Activated CD8-positive, alpha-beta memory T cell treated with anti-CD3 and anti-CD28 coated beads for 24 hours (primary cell): ENCODE data around the gene MEIS1.

Source experiments
- DNase-seq: peaks from one replicate; pipeline ENCODE4 v3.0.0-alpha.2; 2020

MEIS1 gene

DNA sequence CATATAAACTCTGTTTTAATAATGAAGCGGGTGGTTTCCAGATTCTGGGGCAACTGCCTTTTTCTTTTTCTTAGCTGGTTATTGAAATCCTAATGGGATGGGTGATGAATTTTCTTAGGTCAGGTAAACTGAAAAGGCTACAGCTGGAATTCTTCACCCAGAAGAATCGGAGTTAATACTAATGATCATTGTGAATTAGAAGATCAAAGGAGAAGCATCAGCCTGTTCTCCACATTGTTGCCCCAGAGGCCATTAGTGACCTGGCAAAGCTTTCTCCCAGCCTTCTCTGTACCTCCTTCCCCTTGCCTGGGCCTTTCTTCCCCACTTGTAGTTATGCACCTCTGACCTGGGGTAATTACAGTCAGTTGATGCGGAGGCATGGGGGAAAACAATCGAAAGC, 82.8 kb downstream of the MEIS1 start:
- no peak for DNase-seq

DNA sequence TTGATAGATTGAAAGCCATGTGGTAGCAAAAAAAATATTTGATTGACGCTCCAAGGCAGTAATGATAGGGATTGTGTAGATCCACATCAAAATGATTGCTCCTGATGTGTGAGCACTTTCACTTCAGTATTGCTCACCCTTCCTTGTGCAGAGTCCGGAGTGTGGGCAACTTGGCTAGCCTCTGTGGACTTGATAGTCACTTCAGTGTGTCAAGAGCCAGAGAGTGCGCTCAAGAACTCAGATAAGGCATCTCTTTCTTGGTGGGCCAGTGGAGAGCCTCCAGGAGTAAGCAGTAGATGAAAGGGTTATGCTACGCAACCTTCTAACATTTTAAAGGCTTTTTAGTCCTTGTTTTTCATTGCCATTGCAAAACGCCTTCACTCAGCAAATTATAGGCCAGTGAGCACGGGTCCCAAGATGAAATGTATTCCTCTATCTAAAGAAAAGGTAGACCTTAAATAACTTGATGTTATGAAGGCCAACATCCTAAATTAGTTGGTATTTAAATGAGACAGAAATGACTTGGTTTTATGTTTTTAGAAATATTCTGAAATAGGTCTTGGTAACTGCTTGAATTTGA, 84.4 kb downstream of the MEIS1 start:
- no peak for DNase-seq

DNA sequence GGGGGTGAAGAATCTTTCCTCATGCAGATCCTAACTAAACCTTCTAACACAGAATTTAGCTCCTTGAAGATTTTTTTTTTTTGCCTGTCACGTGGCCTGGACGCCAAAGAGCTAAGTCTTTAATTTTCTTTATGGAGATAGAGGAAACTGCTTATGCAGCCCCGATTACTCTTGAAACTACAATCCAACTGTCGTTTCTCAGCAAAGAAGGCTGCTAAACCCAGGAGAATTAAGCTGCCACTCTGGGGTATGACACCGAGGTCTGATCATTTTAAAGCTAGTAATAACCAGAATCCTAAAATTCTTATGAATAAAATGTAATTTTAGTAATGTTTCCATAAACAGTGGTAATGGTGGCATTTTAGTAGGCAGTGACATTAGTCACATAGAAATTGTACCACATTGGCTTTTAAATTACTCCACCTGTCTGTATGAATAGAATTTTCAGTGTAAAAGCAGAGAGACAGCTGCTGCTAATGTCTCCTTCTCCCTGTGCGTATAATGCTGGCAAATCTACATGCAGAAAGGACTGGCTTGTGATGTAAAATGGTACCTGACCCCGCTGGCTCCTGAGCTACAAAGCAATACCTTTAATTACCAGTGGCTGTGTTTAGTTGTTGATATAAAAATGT, 86.5 kb downstream of the MEIS1 start:
- DNase-seq: no peak

DNA sequence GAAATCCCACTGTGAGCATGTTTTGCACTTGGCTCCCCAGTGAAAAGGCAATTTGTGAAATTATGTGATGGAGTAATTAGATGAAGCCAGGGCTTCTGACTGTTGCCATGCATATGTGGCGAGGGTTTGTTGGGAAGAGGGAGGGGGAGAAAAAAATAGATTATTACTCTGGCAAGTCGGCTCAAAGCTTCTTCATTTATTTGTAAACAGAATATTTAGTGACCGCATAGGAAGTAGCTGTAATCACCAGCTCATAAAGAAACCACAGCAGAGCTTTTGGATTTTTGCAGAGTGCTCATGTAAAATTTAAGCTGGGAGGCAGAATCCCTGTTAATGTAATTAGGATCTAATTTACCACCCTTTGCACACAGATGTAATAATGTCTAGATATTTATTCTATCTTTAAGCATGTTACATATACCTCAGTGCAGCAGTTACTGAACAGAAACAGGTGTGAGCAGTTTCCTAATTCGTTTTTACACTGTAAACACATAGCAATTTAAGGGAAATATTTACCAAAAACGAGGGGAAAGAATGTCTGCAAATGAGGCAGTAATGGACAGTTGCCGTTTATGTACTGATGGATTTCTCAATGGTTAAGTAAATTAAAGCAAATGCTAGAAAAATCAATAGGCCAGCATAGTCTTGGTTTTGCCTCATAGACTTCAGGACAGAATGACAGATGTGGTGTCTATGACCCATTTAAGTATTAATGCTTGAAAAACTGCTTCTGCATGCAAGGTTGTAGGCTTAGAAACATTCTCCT, 87.9 kb downstream of the MEIS1 start:
- no peak for DNase-seq

DNA sequence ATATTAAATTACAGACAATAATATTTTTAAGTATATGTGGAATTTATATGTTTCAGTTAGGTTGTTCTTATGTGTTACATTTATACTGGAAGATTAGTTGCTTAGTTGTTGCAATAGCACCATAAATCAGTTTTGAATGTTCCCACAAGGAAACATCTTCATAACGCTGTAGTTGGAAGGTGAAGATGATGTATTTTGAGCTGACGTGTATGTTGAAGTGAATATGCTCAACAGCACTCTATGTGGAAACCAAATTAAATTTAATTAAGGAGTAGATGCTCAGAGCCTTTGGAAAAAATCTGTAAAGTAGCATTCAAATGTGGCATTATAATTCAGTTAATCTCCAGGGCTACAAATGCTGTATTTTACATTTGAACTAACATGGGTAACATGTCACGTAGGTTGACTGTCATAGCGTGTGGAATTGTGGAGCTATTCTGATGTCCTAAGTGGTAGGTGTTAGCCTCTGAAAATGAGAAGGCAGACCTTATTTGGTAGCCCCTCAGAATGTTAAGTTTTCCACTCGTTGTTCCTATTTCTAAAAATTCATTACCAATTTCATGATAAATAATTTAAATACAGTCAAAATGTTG, 88.5 kb downstream of the MEIS1 start:
- DNase-seq: no peak

DNA sequence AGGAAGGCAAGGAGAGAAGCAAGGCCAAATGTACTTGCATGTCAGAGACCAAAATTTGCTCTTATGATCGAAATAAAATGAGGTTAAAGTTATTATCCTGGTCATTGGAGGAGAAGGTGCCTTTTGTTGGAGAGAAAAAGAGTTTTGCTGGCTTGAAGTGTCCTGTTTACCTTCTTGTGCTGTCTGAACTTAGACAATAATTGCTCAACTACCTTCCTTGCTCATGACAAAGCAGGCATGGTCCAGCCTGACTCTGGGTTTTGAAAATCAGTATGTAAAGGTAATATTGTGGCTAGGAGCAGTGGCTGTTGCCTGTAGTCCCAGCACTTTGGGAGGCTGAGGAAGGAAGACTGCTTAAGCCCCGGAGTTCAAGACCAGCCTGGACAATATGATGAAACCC, 89.1 kb downstream of the MEIS1 start:
- DNase-seq: no peak

DNA sequence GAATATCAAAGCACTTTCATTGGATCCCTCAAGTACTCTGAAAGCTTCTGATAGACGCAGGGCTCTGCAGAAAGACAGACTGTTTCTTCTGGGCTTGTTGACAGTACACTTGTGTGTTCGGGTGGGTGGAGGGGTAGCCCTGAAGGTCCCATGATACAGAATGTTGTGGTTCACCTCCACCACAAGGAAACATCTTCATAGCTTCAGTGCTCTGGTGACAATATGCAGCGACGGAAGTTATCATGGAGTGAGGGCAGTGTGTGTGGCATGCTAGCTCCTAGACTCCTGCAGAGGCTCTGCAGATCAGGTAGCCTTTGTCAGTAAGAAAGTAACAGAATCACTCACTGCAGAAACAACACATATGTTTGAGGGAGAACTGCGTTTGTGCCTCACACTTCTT, 90.7 kb downstream of the MEIS1 start:
- no peak for DNase-seq

DNA sequence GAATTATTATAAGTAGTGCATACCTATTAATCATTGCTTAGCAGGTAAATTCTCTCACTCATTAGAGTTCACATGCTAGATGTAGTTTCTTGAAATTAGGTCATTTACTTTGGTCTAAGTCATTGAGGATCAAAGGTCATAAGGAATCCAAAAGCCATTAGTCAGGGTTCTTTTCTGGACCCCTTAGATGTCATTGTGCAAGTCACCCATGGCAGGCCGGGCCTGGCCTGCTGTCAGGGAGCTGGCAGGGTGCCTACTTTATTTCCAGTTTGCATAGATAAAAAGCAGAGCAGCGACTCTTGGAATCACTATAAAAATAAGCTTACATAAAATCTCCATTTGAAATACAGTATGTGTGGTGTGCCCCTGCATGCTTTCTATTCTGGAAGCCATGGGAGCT, 91.3 kb downstream of the MEIS1 start:
- DNase-seq: no peak

DNA sequence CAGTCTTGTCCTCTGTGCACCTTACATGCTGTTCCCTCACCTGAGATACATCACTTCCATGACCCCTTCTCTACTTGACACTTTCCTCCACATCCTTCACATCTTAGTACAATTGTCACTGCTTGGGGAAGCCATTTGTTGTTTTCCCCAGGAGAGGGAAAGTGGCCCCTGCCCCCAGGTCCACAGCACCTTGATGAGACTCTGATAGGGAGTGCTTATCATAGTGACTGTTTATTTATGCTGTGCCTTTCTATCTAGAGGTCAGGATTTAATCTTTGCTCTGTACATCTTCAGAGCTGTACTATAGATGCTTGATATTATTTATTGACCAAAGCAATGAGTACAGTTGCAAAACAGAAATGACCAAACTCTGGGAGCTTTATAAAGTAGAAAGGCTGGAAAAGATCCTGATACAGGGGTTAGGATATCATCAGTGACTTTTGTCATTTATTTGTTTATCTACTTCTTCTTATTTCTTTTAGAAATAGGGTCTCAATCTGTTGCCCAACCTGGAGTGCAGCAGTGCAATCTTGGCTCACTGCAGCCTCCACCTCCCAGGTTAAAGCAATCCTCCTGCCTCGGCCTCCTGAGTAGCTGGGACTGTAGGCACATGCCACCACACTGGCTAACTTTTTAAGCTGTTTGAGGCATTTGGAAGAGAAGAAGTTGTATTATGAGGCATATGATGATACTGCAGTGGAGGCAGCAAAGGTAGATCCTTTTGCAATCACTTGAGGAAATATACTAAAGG, 94.2 kb downstream of the MEIS1 start:
- DNase-seq: no peak

DNA sequence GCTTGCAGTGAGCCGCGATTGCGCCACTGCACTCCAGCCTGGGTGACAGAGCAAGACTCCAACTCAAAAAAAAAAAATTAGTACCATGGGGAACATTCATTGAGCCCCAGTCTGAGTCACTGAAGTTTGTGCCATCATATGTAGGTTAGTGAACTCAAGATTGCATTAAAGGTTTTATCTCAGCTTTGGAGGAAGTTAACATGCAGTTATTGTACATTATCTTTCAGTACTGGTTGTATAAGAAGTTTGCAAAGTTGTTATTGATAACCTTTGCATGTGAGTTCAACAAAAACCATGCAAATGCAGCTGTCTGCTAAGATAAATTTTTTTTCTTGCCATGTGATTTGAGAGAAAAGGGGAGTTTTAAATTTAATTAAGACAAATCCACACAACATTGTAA, 95.7 kb downstream of the MEIS1 start:
- no peak for DNase-seq

DNA sequence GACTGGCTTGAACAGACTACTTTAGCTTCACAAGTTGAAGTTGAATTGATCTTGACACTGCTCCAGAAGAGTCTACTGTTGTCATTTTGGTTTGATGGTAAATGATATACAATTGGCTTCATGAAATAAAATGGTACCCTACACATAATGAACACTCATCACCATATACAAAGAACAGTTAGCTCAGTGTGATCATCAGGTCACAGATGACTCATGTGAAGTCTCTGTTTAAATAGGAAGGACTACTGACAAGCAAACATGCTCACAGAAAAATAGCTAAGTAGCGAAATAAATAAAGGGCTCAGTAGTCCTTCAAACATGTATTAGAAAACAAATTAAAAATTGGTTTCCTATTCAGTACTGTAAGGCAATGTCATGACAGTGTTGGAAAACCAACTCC, 96.2 kb downstream of the MEIS1 start:
- no peak for DNase-seq

DNA sequence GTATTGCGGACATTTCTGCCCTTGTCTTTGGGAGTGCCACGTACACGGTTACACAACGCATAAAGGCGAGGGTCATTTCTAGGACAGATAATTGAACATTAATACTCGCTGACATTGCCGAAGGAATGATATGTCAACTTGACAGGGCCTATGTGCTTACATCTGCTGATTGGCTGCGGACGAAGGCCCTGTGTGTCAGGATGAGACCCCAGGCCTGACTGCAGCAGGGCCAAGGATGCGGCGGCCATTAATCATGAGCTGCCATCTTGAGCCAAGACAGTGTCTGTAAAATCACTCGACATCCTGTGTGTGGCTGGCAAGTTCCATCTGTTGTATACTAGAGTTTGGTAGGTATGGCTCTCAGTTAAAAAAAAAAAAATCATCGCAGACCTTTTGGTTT, 96.6 kb downstream of the MEIS1 start:
- no peak for DNase-seq

DNA sequence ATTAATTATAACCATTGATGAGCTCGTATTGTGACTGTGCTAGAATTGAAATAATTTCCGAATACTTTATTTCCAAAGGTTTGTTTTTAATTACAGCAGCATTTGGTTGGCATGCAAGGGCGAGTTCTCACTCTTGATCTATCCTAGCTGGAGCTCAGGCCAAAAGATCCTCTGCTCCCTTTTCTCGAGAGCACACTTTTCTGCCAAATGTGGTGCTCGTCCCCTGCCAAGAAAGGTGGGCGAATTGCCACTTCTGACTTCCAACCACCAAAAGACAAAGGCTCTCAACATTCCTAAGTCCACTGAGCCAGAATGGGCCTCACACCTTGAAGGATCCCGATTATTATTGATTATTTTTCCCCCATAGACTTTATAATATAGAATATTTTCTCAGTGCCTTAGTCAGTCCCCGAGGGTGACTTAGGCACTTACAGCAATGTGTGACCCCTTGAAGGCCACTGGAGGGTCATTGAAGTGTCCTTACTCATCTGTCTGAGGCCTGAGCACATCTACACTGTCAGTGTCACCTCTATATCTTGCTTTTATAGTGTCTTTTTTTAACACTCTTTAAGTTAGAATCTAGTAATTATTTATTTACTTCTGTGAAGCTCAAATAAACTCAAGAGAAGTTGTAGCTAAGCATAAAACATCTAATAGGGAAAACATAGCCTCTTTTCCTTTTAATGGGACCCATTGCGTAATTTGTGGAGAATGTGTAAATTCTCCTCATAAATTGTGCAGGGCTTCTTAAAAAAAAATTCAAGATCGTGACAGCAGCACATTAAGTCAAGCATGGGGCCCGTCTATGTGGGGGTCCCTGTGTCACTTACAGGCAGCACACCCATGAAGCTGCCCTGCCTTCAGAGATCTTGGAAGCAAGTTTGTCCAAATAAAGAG, 98.3 kb downstream of the MEIS1 start:
- DNase-seq: no peak

DNA sequence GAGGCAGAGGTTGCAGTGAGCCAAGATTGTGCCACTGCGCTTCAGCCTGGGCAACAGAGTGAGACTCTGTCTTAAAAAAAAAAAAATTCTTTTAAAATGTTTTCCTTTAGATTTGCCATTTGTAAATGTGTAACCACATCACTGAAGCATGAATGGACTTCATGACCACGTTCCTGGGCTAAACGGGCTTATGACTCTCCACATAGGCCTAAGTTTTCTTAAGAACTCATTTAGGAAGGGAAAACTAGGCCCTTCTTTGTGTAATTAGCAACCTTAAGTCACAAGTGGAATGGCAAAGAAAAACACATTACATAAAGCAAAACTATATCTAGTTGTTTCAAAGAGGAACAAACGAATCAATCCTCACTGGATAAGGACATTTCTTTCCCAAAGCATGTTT, 99.5 kb downstream of the MEIS1 start:
- DNase-seq: no peak

DNA sequence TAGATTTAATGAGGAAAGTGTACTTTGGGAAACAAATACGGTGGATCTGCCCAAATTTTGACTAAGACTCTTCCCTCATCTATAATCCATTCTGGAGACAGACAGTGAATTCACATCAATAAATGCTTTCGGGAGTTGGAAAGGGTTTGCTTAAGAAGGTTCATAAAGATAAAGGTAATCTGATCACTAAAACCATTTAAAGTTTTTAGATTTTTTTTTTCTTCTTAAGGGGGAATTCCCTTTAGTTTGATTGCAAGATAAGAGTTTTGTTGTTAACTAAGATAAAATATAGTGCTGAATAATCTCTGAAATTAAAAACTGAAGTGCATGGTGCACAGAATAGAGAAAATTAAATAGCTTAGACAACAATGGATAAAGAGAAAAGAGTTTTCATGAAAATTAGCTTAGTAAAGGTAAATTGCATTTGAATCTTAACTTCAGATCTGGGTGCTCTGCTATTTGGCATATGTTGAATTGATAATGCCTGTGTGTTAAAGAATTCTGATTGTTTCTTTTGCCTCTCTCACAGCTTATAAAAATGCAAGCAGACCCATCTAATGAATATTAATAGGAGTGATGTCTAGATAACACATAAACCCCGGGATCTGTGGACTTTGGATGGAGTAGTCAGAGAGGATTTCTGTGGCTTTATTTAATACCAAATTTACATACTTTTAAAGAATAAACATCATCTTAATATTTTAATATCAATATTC, 100.8 kb downstream of the MEIS1 start:
- DNase-seq: no peak

DNA sequence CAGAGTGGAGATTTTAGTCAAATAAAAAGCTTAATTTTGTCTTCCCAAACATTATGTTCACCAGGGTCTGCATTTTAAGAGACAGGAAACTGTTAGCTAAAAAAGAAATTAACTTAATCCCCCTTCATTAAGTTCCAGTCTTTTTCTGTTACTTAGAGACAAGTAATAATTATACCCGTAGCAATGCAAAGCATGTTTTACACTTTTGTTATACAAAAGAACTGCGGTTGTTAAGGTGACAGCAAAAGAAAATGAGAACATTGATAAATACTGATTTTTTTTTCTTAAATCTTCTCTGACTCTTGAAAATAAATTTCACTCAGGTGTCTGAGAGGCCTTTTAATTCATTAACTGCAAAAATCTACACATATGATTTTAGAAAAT, 101.4 kb downstream of the MEIS1 start:
- no peak for DNase-seq

DNA sequence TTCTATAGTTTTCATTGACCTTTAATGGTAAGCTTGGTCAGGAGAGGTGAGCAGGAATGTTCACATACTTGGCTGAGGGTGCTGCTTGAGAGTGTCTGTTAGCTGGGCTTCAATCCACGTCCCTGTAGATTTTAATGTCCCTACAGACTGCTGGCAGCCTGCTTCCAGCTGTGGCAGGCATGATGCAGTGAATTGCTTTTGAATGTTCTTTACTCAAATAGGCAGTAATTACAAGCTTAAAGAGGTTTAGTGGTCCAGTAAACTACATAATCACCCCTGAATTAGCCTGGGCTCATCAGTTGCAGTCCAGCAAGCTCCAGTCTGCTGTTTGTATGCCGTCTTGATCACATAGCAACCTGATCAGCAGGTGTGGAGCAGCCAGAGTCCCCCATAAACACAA, 102.1 kb downstream of the MEIS1 start:
- DNase-seq: no peak

DNA sequence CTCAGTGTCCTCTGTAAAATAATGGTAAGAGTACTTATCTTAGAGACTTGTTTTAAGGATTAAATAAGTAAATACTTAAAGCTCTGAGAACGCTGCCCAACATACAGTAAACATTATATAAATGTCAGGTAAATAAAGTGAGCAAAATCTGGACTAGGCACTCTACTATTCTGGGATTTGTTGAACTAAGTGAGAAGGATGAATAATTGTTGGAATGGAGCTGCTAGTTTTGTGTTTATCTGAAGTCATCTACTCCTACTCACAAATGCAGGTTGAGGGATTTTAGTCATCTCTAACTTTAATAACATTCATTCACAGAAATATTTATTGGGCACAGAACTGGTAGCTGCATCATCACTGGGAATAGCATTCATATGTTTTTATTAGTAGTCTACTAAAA, 103.4 kb downstream of the MEIS1 start:
- no peak for DNase-seq

DNA sequence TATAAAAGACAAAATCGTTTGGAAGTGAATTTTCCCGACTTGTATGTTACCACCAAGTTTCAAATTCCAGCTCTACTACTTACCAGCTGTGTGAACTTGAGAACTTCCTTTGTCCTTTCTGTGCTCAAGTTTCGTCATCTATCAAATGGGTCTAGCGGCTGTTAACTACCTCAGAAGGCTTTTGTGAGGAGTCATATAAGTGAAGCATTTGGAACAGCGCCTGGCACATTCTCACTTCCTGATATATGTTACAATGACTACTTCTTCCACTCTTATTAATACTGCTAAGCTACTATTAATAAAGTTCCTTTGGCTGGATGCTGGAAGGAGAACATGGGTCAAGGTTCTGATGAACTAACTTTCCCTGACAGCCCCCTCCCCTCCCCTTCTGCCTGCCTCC, 104.5 kb downstream of the MEIS1 start:
- DNase-seq: no peak

DNA sequence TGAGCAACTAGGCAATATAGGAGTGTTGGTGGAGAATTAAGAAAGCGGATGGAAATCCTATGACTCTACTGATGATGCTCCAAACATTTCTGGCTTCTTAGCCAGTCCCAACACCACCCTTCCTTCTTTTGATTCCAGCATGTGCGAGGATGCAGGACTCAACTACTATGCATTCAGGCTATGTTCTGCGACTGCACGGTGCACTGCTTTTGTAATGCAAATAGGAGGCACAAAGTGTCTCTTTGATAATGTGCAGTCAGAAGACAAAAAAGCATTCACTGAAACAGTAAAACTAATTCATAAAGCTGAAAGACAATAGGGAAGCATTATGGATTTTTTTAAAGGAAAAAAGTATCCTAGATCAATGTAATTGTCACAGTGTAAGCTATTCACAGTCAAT, 106.7 kb downstream of the MEIS1 start:
- no peak for DNase-seq

DNA sequence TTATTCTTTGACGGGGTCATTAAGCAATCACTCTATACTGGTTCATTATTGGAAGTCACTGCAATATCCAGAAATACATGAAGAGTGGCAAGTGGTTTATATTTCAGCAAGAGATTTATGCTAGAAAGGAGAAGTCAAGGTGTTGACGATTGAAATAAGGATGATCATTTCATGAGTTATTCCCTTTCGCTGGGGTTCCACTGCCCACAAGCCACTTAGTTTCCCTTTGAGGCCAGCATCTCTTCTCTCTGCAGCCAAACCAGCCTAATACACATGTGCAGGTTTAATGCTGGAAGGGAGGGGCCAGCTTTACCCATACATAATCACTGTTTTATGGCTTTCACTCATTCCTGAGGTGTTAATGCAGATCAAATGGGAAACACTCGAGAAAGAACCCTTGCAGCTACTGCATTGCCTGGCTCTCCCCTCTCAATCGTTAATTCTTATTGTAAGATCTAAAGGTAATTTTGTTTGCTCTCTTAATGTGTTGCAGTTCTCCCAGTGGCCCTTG, 108.4 kb downstream of the MEIS1 start:
- no peak for DNase-seq

DNA sequence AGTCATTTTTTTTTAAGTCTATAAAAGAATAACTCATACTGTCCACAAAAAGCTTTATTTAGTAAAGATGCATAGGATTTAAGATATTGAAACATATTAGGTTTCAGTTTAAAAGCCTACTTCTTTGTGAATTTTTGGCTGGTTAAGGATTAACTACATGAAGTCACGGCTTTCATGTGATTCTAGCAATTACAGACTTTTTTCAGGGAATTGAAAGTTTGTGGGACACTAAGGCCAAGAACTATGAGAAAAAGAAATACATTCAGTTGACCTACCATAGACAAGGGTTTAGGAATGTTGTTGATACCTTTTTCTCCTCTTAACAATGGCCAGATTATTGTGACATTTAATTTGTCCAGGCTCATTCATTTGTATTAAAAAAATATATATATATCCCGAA, 109.3 kb downstream of the MEIS1 start:
- no peak for DNase-seq
